HL-60 (cell line): ENCODE measurements around the gene MRPL57.

Source experiments
- GABPA ChIP-seq: IDR thresholded peaks from 2 replicates; pipeline ENCODE4 v1.6.1; 2012; ENCODE audit warnings: low read depth
- POLR2AphosphoS5 ChIP-seq: IDR thresholded peaks from 2 replicates; pipeline ENCODE4 v1.6.1; 2012; ENCODE audit warnings: low read depth
- SPI1 ChIP-seq: IDR thresholded peaks from 2 replicates; pipeline ENCODE4 v1.6.1; 2012; ENCODE audit warnings: low read depth, mild to moderate bottlenecking, borderline replicate concordance
- TF ChIP-seq, protein P1 (sequence below): IDR thresholded peaks from one replicate; pipeline ENCODE4 v1.5.1; 2011; ENCODE audit warnings: low read length, control low read depth, inconsistent platforms; ENCODE audit not compliant: insufficient read depth
- TF ChIP-seq, protein P2 (sequence below): IDR thresholded peaks from 2 replicates; pipeline ENCODE4 v1.6.1; 2012; ENCODE audit warnings: low read depth; ENCODE audit not compliant: insufficient replicate concordance

DNA sequence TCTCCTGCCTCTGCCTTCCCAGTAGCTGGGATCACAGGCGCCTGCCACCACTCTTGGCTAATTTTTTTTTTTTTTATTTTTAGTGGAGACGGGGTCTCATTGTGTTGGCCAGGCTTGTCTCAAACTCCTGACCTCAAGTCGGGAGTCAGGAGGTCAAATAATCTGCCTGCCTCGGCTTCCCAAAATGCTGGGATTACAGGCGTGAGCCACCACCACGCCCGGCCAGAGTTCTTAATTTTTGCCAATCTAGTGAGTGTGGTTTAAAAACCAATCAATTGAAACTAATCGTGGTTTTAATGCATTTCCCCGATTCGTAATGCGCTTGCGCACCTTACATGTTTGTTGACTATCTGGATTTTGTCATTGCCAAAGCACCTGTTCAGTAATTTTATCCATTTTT, 37.1 kb upstream of the MRPL57 start:
- TF ChIP-seq, protein P1, sequence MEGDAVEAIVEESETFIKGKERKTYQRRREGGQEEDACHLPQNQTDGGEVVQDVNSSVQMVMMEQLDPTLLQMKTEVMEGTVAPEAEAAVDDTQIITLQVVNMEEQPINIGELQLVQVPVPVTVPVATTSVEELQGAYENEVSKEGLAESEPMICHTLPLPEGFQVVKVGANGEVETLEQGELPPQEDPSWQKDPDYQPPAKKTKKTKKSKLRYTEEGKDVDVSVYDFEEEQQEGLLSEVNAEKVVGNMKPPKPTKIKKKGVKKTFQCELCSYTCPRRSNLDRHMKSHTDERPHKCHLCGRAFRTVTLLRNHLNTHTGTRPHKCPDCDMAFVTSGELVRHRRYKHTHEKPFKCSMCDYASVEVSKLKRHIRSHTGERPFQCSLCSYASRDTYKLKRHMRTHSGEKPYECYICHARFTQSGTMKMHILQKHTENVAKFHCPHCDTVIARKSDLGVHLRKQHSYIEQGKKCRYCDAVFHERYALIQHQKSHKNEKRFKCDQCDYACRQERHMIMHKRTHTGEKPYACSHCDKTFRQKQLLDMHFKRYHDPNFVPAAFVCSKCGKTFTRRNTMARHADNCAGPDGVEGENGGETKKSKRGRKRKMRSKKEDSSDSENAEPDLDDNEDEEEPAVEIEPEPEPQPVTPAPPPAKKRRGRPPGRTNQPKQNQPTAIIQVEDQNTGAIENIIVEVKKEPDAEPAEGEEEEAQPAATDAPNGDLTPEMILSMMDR: no peak
- TF ChIP-seq POLR2AphosphoS5 (no peak), SPI1 (no peak), GABPA (no peak)
- TF ChIP-seq, protein P2, sequence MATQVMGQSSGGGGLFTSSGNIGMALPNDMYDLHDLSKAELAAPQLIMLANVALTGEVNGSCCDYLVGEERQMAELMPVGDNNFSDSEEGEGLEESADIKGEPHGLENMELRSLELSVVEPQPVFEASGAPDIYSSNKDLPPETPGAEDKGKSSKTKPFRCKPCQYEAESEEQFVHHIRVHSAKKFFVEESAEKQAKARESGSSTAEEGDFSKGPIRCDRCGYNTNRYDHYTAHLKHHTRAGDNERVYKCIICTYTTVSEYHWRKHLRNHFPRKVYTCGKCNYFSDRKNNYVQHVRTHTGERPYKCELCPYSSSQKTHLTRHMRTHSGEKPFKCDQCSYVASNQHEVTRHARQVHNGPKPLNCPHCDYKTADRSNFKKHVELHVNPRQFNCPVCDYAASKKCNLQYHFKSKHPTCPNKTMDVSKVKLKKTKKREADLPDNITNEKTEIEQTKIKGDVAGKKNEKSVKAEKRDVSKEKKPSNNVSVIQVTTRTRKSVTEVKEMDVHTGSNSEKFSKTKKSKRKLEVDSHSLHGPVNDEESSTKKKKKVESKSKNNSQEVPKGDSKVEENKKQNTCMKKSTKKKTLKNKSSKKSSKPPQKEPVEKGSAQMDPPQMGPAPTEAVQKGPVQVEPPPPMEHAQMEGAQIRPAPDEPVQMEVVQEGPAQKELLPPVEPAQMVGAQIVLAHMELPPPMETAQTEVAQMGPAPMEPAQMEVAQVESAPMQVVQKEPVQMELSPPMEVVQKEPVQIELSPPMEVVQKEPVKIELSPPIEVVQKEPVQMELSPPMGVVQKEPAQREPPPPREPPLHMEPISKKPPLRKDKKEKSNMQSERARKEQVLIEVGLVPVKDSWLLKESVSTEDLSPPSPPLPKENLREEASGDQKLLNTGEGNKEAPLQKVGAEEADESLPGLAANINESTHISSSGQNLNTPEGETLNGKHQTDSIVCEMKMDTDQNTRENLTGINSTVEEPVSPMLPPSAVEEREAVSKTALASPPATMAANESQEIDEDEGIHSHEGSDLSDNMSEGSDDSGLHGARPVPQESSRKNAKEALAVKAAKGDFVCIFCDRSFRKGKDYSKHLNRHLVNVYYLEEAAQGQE: no peak
